ENCODE measurements around the gene GAREM1.

DNA sequence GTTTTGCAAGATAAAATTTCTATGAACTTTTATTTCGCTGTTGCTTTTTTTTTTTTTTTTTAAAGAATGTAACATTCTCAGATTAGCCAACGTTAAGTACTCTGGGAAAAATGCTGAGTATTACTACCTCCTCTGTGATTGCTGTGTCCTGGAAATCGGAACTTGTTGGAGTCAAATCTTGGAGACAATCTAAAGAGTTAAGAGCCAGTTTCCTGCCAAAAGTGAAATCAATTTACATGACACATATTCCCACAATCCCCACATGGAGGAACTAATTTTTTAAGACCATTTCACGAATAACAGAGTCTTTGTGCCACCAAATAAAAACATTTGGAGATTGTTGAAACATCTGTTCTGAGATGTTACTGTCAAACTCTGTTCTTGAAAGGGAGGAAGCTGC lies 153.0 kb downstream of the GAREM1 start:
- TF ChIP-seq POLR2A (IDR thresholded peaks at IDR 0.05), result no peak
- TF ChIP-seq, protein P1, sequence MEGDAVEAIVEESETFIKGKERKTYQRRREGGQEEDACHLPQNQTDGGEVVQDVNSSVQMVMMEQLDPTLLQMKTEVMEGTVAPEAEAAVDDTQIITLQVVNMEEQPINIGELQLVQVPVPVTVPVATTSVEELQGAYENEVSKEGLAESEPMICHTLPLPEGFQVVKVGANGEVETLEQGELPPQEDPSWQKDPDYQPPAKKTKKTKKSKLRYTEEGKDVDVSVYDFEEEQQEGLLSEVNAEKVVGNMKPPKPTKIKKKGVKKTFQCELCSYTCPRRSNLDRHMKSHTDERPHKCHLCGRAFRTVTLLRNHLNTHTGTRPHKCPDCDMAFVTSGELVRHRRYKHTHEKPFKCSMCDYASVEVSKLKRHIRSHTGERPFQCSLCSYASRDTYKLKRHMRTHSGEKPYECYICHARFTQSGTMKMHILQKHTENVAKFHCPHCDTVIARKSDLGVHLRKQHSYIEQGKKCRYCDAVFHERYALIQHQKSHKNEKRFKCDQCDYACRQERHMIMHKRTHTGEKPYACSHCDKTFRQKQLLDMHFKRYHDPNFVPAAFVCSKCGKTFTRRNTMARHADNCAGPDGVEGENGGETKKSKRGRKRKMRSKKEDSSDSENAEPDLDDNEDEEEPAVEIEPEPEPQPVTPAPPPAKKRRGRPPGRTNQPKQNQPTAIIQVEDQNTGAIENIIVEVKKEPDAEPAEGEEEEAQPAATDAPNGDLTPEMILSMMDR (IDR thresholded peaks at IDR 0.05), result no peak
